A549 (cell line): Measurements from ENCODE around the gene HIVEP3. TPM values are rescaled to one million over a fixed set of nuclear protein-coding genes. Genes with fewer than 3 reads are reported as not detected.

Experiments used
- ATAC-seq, 2 experiments: fragments of 200-7000 bp in 1 of 2; fragments of >200 bp in 1 of 2; cut with Nextera tagmentation in 1 of 2; cut with Tn5 transposase in 1 of 2; 3 replicates each; pipeline versions ENCODE4 v1.8.0 to v1.9.1; 2018 to 2020; ENCODE audit warnings: mild to moderate bottlenecking in 1 of 2, moderate library complexity in 1 of 2
- CTCF ChIA-PET: fragments of 300-600 bp; sonication (Branson Sonifier 250); formaldehyde crosslinking; extraction: SDS; loops from one replicate; lab custom pipeline; 2021; ENCODE audit warnings: antibody characterized with exemption, inconsistent platforms; lab: Yijun Ruan, JAX
- POLR2A ChIA-PET: fragments of 350-600 bp; formaldehyde crosslinking; extraction: SDS; loops from one replicate; lab custom pipeline; 2021; ENCODE audit warnings: antibody characterized with exemption, inconsistent platforms; lab: Yijun Ruan, JAX
- DNase-seq, 2 experiments: peaks; one replicate each; pipeline versions ENCODE4 v3.0.0 to v3.0.0-alpha.2; 2011 to 2016; ENCODE audit warnings: low read depth in 1 of 2, low spot score in 1 of 2
- FAIRE-seq: peaks from 2 replicates; lab custom pipeline; 2011; peaks lifted over from hg19 to GRCh38; lab: Jason Lieb, UNC
- H3K27ac ChIP-seq, 2 experiments: fragments of >200 bp; sonication (Bioruptor Twin); formaldehyde crosslinking; 3 replicates each; pipeline ENCODE4 v1.5.1; 2016 to 2017
- H3K4me1 ChIP-seq: fragments of >200 bp; sonication (Bioruptor Twin); formaldehyde crosslinking; 3 replicates; pipeline ENCODE4 v1.6.1; 2016
- H3K4me2 ChIP-seq: fragments of >200 bp; sonication (Bioruptor Twin); formaldehyde crosslinking; 3 replicates; pipeline ENCODE4 v1.6.1; 2016
- H3K4me3 ChIP-seq: fragments of >200 bp; sonication (Bioruptor Twin); formaldehyde crosslinking; 3 replicates; pipeline ENCODE4 v1.5.1; 2016
- H3K9me3 ChIP-seq: fragments of >200 bp; sonication (Bioruptor Twin); formaldehyde crosslinking; 3 replicates; pipeline ENCODE4 v1.6.1; 2016
- CHD2 ChIP-seq: fragments of 150-350 bp; IDR thresholded peaks from 2 replicates; pipeline ENCODE4 v1.6.1; 2014; ENCODE audit warnings: low read length; ENCODE audit not compliant: partially characterized antibody
- CTCF ChIP-seq: fragments of >200 bp; sonication (Bioruptor Twin); formaldehyde crosslinking; IDR thresholded peaks from 3 replicates; pipeline ENCODE4 v1.5.1; 2016
- ELK1 ChIP-seq: fragments of 150-350 bp; IDR thresholded peaks from 2 replicates; pipeline ENCODE4 v1.6.1; 2014; ENCODE audit warnings: low read depth, mild to moderate bottlenecking, low read length
- FOSB ChIP-seq: fragments of 250-450 bp; sonication (Bioruptor Pico); IDR thresholded peaks from 2 replicates; pipeline ENCODE4 v1.5.0; 2020; ENCODE audit warnings: mild to moderate bottlenecking, moderate library complexity
- FOSL2 ChIP-seq, 2 experiments: fragments of 450-650 bp in 1 of 2; fragments of >200 bp in 1 of 2; sonication (Bioruptor Twin) in 1 of 2; formaldehyde crosslinking; IDR thresholded peaks; 2 replicates each; pipeline versions ENCODE4 v1.5.0 to v1.6.1; 2016 to 2020; ENCODE audit warnings: mild to moderate bottlenecking in 1 of 2, moderate library complexity in 1 of 2
- NFE2L2 ChIP-seq: fragments of 150-350 bp; conservative IDR thresholded peaks from 2 replicates; pipeline ENCODE4 v1.6.1; 2014; ENCODE audit warnings: low read length
- PHF8 ChIP-seq: fragments of 200-600 bp; sonication (generic); IDR thresholded peaks from 2 replicates; pipeline ENCODE4 v1.6.1; 2016; ENCODE audit warnings: low read depth, mild to moderate bottlenecking, antibody characterized with exemption, moderate library complexity, borderline replicate concordance
- POLR2A ChIP-seq: IDR thresholded peaks from 2 replicates; pipeline ENCODE4 v1.6.1; 2012; ENCODE audit warnings: mild to moderate bottlenecking, low read length
- RAD21 ChIP-seq, 2 experiments: fragments of >200 bp in 1 of 2; sonication (Bioruptor Twin) in 1 of 2; formaldehyde crosslinking in 1 of 2; IDR thresholded peaks in 1 of 2; conservative IDR thresholded peaks in 1 of 2; 2 replicates in 1 of 2; 3 replicates in 1 of 2; pipeline ENCODE4 v1.6.1; 2012 to 2018; ENCODE audit warnings: inconsistent platforms in 1 of 2
- RCOR1 ChIP-seq: fragments of 150-350 bp; IDR thresholded peaks from 2 replicates; pipeline ENCODE4 v1.6.1; 2014; ENCODE audit warnings: antibody characterized with exemption, low read length, low read depth
- RFX5 ChIP-seq: fragments of 450-650 bp; IDR thresholded peaks from 2 replicates; pipeline ENCODE4 v1.7.1; 2014; ENCODE audit warnings: antibody characterized with exemption, mild to moderate bottlenecking, moderate library complexity
- SMC3 ChIP-seq: fragments of >200 bp; sonication (Bioruptor Twin); formaldehyde crosslinking; IDR thresholded peaks from 3 replicates; pipeline ENCODE4 v1.6.1; 2018; ENCODE audit warnings: inconsistent platforms
- TP53 ChIP-seq: fragments of 250-450 bp; sonication (Bioruptor Pico); IDR thresholded peaks from 2 replicates; pipeline ENCODE4 v1.5.0; 2021; ENCODE audit warnings: mild to moderate bottlenecking, moderate library complexity
- ZFP36 ChIP-seq: fragments of 450-650 bp; IDR thresholded peaks from 2 replicates; pipeline ENCODE4 v1.6.1; 2014; ENCODE audit warnings: borderline replicate concordance; ENCODE audit not compliant: partially characterized antibody
- ZNF302 ChIP-seq: fragments of 250-450 bp; sonication (Bioruptor Pico); IDR thresholded peaks from 2 replicates; pipeline ENCODE4 v1.9.0; 2021; ENCODE audit warnings: inconsistent platforms, mild to moderate bottlenecking, moderate library complexity
- ZSCAN20 ChIP-seq: fragments of 250-450 bp; sonication (Bioruptor Pico); IDR thresholded peaks from 2 replicates; pipeline ENCODE4 v1.8.0; 2022; ENCODE audit warnings: mild to moderate bottlenecking, moderate library complexity
- WGBS: methylation state at CpG from one replicate; pipeline ENCODE4 v1.1.6; 2017; ENCODE audit errors: missing lambda C conversion rate; 5-methylcytosine and 5-hydroxymethylcytosine counted together
- polyA plus RNA-seq, 4 experiments: library from polyadenylated mRNA; depleted of rRNA in 3 of 4; stranded (reverse); fragments of >200 nt; fragmentation: RNase III in 1 of 4; extraction: RNeasy Plus Mini Kit Qiagen cat#74134 plus additional on column Dnase treatment in 1 of 4; gene quantifications; 2 replicates in 3 of 4; 3 replicates in 1 of 4; pipeline ENCODE4 v1.2.3, GENCODE V29; 2011 to 2017
- TF ChIP-seq, protein P1 (sequence below): fragments of 250-450 bp; sonication (Bioruptor Pico); IDR thresholded peaks from 2 replicates; pipeline ENCODE4 v1.5.0; 2020; ENCODE audit warnings: low read depth, mild to moderate bottlenecking, moderate library complexity
- TF ChIP-seq, protein P2 (sequence below): fragments of >200 bp; sonication (Bioruptor Twin); formaldehyde crosslinking; IDR thresholded peaks from 3 replicates; pipeline ENCODE4 v1.6.1; 2016
- TF ChIP-seq, protein P3 (sequence below): fragments of 450-650 bp; IDR thresholded peaks from 2 replicates; pipeline ENCODE4 v1.6.1; 2014; ENCODE audit warnings: antibody characterized with exemption

HIVEP3 gene
- polyA plus RNA-seq, 2 of the 4 experiments (the other 2 are of a cell fraction): 1.5 to 2.0 TPM

DNA sequence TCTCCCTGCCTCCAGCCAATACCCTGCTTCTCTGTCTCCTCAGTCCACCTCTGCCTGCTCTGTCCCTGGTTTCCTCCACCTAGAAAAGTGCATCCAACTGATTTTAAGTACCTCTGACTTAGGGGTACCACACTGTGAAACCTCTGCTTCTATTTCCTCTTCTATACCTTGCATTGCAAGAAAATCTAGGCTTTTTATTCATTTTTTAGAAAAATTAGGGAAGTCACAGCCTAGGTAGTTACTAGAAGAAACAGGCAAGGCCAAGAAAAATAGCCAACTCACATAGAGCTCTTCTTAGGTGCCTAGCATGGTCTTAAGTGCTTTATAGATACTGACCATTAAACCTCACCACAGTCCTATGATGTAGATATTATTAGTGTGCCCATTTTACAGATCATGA is 39.1 kb downstream of the HIVEP3 start (continued):
- TF ChIP-seq ELK1 (no peak), RAD21 (conservative IDR thresholded peaks at IDR 0.05 in 1 of 2, IDR thresholded peaks at IDR 0.05 in 1 of 2) (no peak), CTCF (no peak)
- TF ChIP-seq, protein P1, sequence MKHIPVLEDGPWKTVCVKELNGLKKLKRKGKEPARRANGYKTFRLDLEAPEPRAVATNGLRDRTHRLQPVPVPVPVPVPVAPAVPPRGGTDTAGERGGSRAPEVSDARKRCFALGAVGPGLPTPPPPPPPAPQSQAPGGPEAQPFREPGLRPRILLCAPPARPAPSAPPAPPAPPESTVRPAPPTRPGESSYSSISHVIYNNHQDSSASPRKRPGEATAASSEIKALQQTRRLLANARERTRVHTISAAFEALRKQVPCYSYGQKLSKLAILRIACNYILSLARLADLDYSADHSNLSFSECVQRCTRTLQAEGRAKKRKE (CRISPR knock-in tag): no peak

DNA sequence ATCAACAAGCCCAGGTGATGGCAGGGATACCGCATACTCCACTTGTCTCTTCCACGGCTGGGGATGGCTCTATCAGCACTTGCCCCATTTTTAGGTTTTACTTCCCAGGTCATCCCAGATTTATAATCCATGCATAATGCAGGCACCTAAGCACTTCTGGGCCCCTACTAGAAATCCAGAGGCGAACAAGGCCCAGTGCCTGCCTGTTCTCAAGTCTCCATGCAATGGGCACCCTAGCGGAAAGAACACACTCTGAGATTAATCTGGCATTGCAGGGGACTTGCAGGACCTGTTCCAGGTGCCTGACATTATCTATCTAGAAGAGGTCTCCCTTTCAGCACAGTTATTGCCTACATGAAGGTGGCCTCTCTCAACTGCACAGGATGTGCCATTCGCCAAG is 39.8 kb downstream of the HIVEP3 start:
- TF ChIP-seq RCOR1: no peak
- TF ChIP-seq, protein P2, sequence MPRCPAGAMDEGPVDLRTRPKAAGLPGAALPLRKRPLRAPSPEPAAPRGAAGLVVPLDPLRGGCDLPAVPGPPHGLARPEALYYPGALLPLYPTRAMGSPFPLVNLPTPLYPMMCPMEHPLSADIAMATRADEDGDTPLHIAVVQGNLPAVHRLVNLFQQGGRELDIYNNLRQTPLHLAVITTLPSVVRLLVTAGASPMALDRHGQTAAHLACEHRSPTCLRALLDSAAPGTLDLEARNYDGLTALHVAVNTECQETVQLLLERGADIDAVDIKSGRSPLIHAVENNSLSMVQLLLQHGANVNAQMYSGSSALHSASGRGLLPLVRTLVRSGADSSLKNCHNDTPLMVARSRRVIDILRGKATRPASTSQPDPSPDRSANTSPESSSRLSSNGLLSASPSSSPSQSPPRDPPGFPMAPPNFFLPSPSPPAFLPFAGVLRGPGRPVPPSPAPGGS: no peak
- no peak for TF ChIP-seq FOSB (CRISPR knock-in tag)
- no peak for TF ChIP-seq SMC3
- TF ChIP-seq, protein P3, sequence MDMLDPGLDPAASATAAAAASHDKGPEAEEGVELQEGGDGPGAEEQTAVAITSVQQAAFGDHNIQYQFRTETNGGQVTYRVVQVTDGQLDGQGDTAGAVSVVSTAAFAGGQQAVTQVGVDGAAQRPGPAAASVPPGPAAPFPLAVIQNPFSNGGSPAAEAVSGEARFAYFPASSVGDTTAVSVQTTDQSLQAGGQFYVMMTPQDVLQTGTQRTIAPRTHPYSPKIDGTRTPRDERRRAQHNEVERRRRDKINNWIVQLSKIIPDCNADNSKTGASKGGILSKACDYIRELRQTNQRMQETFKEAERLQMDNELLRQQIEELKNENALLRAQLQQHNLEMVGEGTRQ: no peak
- TF ChIP-seq PHF8: no peak
- no peak for TF ChIP-seq POLR2A
- no peak for TF ChIP-seq ZSCAN20 (CRISPR knock-in tag)
- no peak for TF ChIP-seq TP53 (CRISPR knock-in tag)
- TF ChIP-seq FOSL2 (IDR thresholded peaks at IDR 0.05): no peak
- TF ChIP-seq FOSL2 (CRISPR knock-in tag; IDR thresholded peaks at IDR 0.05): no peak
- TF ChIP-seq, protein P1 (CRISPR knock-in tag): no peak
- no peak for TF ChIP-seq ZNF302 (CRISPR knock-in tag)
- TF ChIP-seq ZFP36: no peak
- no peak for TF ChIP-seq CHD2
- WGBS: 95% methylated on average over 5 of the region's 5 CpGs
- FAIRE-seq (no peak), ATAC-seq (no peak), DNase-seq (no peak)
- Histone ChIP-seq H3K9me3 (no peaks in the 10 kb centered on the region), H3K4me3 (no peak overlapping the region), H3K4me1 (no peaks in the 10 kb centered on the region), H3K4me2 (no peak overlapping the region), H3K27ac (no peak overlapping the region)
- CTCF ChIA-PET: no interaction called here
- POLR2A ChIA-PET: interaction anchor here (0.7 kb wide), 1 partner anchor 21 kb away, joined by 4 read pairs; no protein-coding TSS in a partner anchor

DNA sequence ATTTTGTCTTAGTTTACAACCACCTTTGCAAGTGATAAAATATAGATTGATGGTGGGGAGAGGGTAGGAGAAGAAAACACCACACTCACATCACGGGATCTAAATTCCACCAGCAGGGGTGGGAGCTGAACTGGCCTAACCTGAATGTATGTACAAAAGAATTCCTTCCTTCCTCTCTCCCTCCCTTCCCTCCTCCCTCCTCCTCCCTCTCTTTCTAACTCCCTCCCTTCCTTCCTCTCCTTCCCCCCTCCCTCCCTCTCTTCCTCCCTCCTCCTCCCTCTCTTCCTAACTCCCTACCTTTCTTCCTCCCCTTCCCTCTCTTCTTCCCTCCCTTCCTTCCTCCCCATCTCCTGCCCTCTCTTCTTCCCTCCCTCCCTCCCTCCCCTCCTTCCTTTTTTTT is 40.2 kb downstream of the HIVEP3 start:
- no peak overlapping the region for H3K4me2 ChIP-seq
- no peak overlapping the region for H3K27ac ChIP-seq
- no peak for FAIRE-seq
- 93% methylated on average over 1 of the region's 1 CpG for WGBS
- POLR2A ChIA-PET: interaction anchor here (0.7 kb wide), 1 partner anchor 21 kb away, joined by 4 read pairs; no protein-coding TSS in a partner anchor
- H3K4me1 ChIP-seq: no peaks in the 10 kb centered on the region
- no peaks in the 10 kb centered on the region for H3K9me3 ChIP-seq
- TF ChIP-seq NFE2L2: no peak
- TF ChIP-seq ZNF302 (CRISPR knock-in tag): no peak
- no peak for TF ChIP-seq FOSB (CRISPR knock-in tag)
- TF ChIP-seq RFX5: no peak
- TF ChIP-seq, all 56 proteins: peak for 0
- ATAC-seq (no peak), DNase-seq (no peak)
- H3K4me3 ChIP-seq: no peak overlapping the region
- CTCF ChIA-PET: no interaction called here
